ENCODE results near the gene SCYGR5.
"Not testable (repeated sequence)": the region's sequence is repeated elsewhere in the genome, so short reads cannot be mapped to it uniquely, and the experiment has no call there.

SCYGR5 gene

GRCh38 chr2:227666631-227667170 is at the start of gene SCYGR5:
Gene SCYGR5, plus strand, starts transcription at chr2:227666804. Its CDS starts 0 bp downstream, at chr2:227666804.
- not testable (repeated sequence) for DNase-seq (ENCODE audit: low read depth in 3 of 3)

GRCh38 chr2:227617316-227618230 is 49.0 kb upstream of the SCYGR5 start, which contains the start of gene SCYGR4:
Gene SCYGR4, plus strand, starts transcription at chr2:227617498. Its CDS starts 0 bp downstream, at chr2:227617498.
- no peak for DNase-seq (ENCODE audit: low read depth in 3 of 3)

- no peak for DNase-seq (ENCODE audit: low read depth in 3 of 3)
These were observed 43.4 kb upstream of the SCYGR5 start for GRCh38 chr2:227623226-227623625.

- no peak for DNase-seq (ENCODE audit: low read depth in 3 of 3)
These were observed 41.2 kb upstream of the SCYGR5 start for GRCh38 chr2:227625420-227625819.

GRCh38 chr2:227626580-227627151 is 39.9 kb upstream of the SCYGR5 start:
- DNase-seq (ENCODE audit: low read depth in 3 of 3): no peak

- no peak for DNase-seq (ENCODE audit: low read depth in 3 of 3)
These were observed 38.8 kb upstream of the SCYGR5 start for GRCh38 chr2:227627769-227628168.

GRCh38 chr2:227629435-227629834 is 37.2 kb upstream of the SCYGR5 start:
- DNase-seq (ENCODE audit: low read depth in 3 of 3): no peak

- DNase-seq (ENCODE audit: low read depth in 3 of 3): no peak
These were observed 36.3 kb upstream of the SCYGR5 start for GRCh38 chr2:227630322-227630721.

GRCh38 chr2:227632827-227633226 is 33.8 kb upstream of the SCYGR5 start:
- no peak for DNase-seq (ENCODE audit: low read depth in 3 of 3)

- no peak for DNase-seq (ENCODE audit: low read depth in 3 of 3)
These were observed 32.4 kb upstream of the SCYGR5 start for GRCh38 chr2:227634201-227634600.

- DNase-seq (ENCODE audit: low read depth in 3 of 3): no peak
These were observed 23.9 kb upstream of the SCYGR5 start for GRCh38 chr2:227642656-227643055.

GRCh38 chr2:227643990-227644551 is 22.5 kb upstream of the SCYGR5 start:
- DNase-seq (ENCODE audit: low read depth in 3 of 3): no peak

GRCh38 chr2:227653419-227653818 is 13.2 kb upstream of the SCYGR5 start:
- DNase-seq (ENCODE audit: low read depth in 3 of 3): no peak

- no peak for DNase-seq (ENCODE audit: low read depth in 3 of 3)
These were observed 12.2 kb upstream of the SCYGR5 start for GRCh38 chr2:227654426-227654825.

GRCh38 chr2:227655454-227655853 is 11.2 kb upstream of the SCYGR5 start:
- DNase-seq (ENCODE audit: low read depth in 3 of 3): no peak

GRCh38 chr2:227657199-227657845 is 9.3 kb upstream of the SCYGR5 start:
- DNase-seq (ENCODE audit: low read depth in 3 of 3): no peak

- DNase-seq (ENCODE audit: low read depth in 3 of 3): no peak
These were observed 5.5 kb upstream of the SCYGR5 start for GRCh38 chr2:227661025-227661649.

GRCh38 chr2:227661827-227662226 is 4.8 kb upstream of the SCYGR5 start:
- no peak for DNase-seq (ENCODE audit: low read depth in 3 of 3)

GRCh38 chr2:227665189-227665940 is 1.2 kb upstream of the SCYGR5 start:
- DNase-seq (ENCODE audit: low read depth in 3 of 3): no peak

GRCh38 chr2:227671170-227671905 is 4.7 kb downstream of the SCYGR5 start:
- no peak for DNase-seq (ENCODE audit: low read depth in 3 of 3)
